ENCODE data around the gene TLL2.

- TF ChIP-seq CTCF (conservative IDR thresholded peaks at IDR 0.05; ENCODE audit: low read length) (no peak), EZH2phosphoT487 (IDR thresholded peaks at IDR 0.05; ENCODE audit: borderline replicate concordance) (no peak)
Measured at GRCh38 chr10:96415891-96416554, 97.7 kb downstream of the TLL2 start.

Data from Loucy (cell line).